D721Med (cell line): Measurements from ENCODE around the gene KCNG4.

Source experiments
- DNase-seq: peaks from one replicate; pipeline ENCODE4 v3.0.0; 2011; ENCODE audit warnings: low spot score; ENCODE audit not compliant: insufficient read length
- FAIRE-seq: peaks from 2 replicates; lab custom pipeline; 2011; peaks lifted over from hg19 to GRCh38; lab: Jason Lieb, UNC
- TF ChIP-seq, protein P1 (sequence below): IDR thresholded peaks from 2 replicates; pipeline ENCODE4 v1.5.1; 2012; ENCODE audit warnings: mild to moderate bottlenecking, control low read depth; ENCODE audit not compliant: insufficient read depth; ENCODE audit errors: missing control alignments

The KCNG4 gene

DNA sequence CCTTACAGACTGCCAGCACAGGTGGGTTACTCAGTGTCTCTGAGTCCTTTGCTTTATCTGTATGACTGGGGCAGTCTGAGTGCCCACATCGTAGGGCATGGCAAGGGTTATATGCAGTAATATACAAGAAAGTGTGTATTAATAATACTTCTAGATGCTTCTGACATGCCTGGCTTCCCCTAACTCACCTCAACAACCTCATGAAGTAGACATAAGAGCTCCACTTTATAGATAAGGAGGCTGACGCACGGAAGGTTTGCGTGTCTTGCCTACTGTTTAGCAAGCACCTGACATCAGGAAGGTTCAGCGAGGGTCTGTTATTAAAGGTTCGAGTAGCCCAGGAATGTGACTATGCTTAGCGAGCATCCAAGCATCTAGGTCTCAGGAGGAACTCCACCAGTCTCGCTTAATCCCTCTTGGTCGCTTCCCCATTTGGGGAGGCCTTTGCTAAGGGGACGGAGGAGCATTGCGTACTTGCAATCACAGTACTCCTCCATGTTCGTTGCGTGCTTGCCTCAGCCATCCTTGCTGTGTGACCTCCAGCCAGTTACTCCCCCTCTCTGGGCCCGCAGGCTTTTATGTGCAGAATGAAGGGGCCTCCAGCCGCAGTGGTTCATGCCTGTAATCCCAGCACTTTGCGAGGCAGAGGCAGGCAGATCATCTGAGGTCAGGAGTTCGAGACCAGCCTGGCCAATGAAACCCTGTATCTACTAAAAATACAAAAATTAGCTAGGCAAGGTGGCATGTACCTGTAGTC, 1.6 kb downstream of the KCNG4 start:
- TF ChIP-seq, protein P1, sequence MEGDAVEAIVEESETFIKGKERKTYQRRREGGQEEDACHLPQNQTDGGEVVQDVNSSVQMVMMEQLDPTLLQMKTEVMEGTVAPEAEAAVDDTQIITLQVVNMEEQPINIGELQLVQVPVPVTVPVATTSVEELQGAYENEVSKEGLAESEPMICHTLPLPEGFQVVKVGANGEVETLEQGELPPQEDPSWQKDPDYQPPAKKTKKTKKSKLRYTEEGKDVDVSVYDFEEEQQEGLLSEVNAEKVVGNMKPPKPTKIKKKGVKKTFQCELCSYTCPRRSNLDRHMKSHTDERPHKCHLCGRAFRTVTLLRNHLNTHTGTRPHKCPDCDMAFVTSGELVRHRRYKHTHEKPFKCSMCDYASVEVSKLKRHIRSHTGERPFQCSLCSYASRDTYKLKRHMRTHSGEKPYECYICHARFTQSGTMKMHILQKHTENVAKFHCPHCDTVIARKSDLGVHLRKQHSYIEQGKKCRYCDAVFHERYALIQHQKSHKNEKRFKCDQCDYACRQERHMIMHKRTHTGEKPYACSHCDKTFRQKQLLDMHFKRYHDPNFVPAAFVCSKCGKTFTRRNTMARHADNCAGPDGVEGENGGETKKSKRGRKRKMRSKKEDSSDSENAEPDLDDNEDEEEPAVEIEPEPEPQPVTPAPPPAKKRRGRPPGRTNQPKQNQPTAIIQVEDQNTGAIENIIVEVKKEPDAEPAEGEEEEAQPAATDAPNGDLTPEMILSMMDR = no peak
- FAIRE-seq = no peak
- DNase-seq = no peak

DNA sequence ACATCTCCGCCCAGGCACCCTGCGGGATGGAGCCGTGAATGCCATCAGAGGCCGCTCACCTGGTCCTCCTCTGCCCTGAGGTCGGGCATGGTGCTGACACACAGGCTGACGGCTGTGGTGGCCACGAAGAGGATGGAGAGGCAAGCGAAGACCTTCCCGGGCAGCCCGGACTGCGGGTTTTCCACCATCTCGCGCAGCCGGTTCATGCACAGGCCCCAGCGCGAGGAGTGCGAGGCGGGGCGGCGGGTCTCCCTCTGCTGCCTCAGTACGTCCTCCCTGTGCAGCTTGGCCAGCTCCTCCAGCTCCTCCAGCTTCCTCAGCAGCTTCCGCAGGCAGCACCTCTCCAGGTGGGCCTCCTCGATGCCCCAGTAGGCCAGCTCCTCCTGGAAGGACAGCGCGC, 3.1 kb downstream of the KCNG4 start:
- FAIRE-seq = no peak
- DNase-seq = no peak
- TF ChIP-seq, protein P1 = no peak

DNA sequence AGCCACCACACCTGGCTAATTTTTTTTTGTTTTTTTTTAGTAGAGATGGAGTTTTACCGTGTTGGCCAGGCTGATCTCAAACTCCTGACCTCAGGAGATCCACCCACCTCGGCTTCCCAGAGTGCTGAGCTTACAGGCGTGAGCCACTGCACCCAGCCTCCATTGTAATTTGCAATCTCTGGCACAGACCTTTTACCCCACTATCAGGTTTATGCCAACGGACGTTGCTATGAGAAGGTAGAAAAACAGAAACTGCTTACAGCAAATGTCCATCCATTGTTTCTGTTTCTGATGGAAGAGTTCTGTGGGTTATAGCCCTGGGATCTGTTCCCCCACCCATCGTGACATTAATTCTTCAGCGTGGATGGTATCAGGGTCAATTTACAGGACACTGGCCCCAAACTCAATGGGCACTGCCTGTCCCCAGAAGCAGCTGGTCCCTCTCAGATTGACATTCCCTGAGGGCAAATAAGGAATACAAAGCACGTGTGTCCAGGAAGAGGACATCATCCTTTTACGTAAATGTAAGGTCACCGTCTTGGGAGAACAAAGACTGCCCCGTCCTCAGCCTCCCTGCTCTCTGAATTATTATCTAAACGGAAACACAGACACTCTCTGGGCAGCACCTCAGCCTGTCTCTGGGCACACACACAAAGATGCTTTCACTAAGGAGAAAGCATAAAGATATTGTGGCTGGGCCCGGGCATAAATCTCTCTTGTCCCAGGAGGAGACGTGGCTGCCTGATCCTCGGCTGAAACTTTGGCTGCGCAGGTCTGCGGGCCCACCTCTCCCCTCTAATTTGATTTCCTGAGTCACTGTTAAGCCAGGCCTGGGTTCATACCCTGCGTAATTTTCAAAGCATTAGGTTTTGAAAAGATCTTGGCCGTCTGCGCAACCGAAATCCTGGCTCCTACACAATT, 5.2 kb downstream of the KCNG4 start:
- TF ChIP-seq, protein P1 = no peak
- no peak for FAIRE-seq
- no peak for DNase-seq

DNA sequence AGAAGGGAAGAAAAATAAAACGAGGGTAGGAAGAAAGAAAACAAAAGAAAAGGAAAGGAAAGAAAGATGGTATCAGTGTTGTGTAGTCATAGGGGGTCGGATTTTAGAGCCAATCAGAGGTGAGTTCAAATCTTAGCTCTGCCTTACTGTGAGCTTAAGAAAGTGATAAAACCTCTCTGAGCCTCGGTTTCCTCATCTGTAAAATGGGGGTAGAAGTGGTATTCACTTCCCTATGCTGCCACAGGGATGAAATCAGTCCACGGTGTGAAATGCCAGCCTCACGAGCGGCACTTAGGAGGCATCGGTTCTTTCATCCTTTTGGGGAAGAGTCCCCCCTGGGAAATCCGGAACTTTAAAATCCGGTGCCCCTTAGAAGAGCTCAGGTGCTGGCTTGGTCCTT, 6.1 kb downstream of the KCNG4 start:
- TF ChIP-seq, protein P1 = no peak
- no peak for FAIRE-seq
- DNase-seq = no peak

GRCh38 chr16:84232969-84233368, 6.8 kb downstream of the KCNG4 start:
- no peak for FAIRE-seq
- DNase-seq = no peak
- TF ChIP-seq, protein P1 = no peak

DNA sequence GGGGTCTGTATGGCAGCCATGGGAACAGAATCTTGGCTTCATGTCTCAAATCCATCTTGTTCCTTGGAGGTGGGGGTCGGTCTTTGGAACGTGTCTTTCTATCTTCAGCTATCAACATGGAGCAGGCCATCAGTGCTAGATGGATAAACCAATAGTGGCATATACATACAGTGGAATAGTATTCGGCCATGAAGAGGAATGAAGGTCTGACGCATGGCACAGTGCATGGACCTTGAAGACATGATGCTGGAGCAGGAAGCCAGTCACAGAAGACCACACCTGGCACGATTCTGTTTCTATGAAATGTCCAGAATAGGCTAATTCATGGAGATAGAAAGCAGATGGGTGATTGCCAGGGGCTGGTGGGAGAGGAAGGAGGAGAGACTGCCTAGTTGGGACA, 7.8 kb downstream of the KCNG4 start:
- FAIRE-seq (no peak), DNase-seq (no peak)
- TF ChIP-seq, protein P1 = no peak
